GDM1 (cell line): ENCODE results near the gene EME1.
A peak's percentile ranks its signal among the peaks of the same experiment; 100 is the strongest.
"Not testable (repeated sequence)": the region's sequence is repeated elsewhere in the genome, so short reads cannot be mapped to it uniquely, and the experiment has no call there.

Experiments used
- DNase-seq: peaks from one replicate; lab custom pipeline; 2025; lab: John Stamatoyannopoulos, UW

The EME1 gene

GRCh38 chr17:50394711-50395110 is 21.7 kb downstream of the EME1 start:
- no peak for DNase-seq

- no peak for DNase-seq
Measured at GRCh38 chr17:50396261-50397110, 23.5 kb downstream of the EME1 start.

DNA sequence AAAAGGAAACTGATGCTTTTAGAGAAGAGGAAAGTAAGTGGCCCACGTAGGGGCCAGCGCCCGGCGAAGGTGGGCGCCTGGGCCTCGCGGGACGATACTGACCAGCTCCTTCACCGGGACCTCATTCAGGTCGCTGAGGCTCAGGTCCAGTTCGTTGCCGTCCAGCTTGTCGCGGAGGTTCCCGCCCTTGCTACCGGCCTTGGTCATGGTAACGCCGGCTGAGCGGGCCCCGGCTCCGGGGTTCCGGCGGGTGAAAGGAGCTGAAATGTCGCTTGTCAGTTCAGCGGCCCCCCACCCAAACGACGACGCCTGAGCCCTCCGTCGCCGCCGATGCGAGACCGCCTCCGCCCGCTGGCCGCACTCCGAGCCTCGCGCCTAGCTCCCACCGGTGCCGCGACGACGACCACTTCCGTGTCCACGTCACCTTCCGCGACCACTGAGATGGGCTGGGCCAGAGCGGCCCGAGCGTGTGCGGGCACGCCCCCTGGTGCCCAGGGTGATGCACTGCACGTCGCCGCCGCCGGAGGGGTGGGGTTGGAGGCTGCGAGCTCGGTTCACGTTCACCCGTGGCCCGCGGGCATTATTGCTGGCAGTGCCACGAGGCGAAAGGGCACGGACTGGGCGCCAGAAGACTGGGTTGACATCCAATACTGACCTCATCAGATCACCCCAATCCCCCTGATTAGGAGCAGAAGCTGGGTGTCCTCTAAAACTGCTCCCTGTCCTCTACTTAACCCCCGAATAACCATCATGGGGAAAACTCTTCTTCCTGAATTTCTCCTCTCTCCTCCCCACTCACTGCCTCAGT is 24.3 kb downstream of the EME1 start, which contains the start of gene LRRC59:
Gene LRRC59 (minus strand): TSS at position 413 of the 808 bp plus-strand sequence. CDS start 206 bp downstream, at position 207.
- peak; percentile 80 for DNase-seq

DNA sequence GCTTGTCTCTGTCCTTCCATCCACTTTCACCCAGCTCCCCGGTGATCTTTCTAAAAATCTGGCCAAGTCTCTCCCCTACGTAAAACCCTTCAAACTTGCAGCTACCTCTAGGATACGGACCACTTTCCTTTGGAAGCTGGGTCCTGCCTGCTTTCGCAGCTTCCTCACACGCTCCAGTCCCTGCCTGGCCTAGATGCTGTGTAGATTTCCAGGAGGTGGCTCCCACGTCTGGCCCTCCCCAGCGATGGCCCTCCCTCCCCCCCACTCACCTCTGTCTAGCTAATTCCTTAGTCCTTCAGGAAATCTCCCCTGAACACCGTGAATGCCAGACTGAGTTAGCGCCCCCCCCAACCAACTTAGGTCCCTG is 24.9 kb downstream of the EME1 start:
- DNase-seq, result no peak

DNA sequence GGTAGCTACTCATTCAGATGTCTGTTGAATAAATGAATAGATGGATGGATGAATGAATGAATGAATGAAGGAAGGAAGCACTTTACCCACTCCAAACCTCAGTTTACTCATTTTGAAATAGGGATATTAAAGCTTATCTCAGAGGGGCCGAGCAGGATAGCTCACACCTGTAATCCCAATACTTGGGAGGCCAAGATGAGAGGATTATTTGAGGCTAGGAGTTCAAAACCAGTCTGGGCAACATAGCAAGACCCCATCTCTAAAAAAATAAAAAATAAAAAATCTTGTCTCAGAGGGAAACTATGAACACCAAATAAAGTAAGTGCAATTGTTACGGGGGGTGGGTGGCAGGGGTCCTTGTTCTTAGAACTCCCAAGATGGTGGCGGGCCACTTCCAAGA is 25.6 kb downstream of the EME1 start:
- not testable (repeated sequence) for DNase-seq

GRCh38 chr17:50399591-50399990 is 26.6 kb downstream of the EME1 start:
- DNase-seq, result not testable (repeated sequence)

DNA sequence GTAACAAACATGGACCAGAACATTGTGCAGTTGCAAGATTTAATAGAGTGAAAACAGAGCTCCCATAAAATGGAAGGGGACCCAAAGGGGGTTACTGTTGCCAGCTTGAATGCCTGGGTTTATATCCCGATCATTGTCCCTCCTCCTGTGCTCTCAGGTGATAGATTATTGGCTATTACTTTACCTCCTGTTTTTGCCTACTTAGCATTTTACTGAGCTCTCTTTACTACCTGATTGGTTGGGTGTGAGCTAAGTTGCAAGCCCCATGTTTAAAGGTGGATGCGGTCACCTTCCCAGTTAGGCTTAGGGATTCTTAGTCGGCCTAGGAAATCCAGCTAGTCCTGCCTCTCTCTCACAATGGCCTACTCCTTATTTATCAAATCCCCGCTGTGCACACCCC is 32.3 kb downstream of the EME1 start:
- DNase-seq, result not testable (repeated sequence)

- no peak for DNase-seq
Measured at GRCh38 chr17:50406578-50406977, 33.5 kb downstream of the EME1 start.

GRCh38 chr17:50407921-50408320 is 34.9 kb downstream of the EME1 start:
- DNase-seq, result no peak

- no peak for DNase-seq
Measured at GRCh38 chr17:50412188-50412732, 39.2 kb downstream of the EME1 start.

DNA sequence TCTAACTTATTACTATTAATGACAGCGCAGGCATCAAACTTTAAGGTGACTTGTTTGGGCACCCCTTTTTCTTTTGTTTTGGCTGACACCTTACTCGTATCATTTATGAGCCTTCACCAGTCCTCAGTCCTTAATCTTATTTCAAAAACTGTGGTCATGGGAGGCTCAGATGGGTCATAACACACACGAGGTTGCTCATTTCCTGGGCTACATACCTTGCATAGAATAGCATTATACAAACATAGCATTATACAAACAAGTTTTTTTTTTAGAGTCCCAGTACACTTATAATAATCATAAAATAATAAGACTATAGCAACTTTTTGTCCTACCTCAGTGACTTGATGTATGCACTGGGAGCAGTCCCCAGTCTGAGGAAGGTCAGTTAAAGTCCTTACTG is 41.8 kb downstream of the EME1 start:
- no peak for DNase-seq

DNA sequence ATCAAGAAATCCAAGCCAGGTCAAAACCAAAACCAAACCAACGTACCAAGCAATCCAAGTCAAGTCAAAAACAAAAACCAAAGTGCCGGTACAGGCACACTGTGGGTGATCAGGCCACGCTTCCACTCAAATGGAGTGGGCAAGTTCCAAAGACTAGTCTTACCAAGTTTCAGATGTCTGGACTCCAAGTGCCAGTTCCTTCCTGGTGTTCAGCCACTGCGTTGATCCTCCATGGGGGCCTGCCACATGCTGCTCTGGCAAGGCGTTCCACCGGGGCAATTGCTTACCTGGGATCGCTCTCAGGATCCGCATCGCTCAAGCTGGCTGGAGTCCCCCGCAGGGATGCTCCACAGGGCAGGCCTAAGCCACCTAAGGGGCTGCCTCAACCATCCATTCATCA is 46.5 kb downstream of the EME1 start:
- not testable (repeated sequence) for DNase-seq

DNA sequence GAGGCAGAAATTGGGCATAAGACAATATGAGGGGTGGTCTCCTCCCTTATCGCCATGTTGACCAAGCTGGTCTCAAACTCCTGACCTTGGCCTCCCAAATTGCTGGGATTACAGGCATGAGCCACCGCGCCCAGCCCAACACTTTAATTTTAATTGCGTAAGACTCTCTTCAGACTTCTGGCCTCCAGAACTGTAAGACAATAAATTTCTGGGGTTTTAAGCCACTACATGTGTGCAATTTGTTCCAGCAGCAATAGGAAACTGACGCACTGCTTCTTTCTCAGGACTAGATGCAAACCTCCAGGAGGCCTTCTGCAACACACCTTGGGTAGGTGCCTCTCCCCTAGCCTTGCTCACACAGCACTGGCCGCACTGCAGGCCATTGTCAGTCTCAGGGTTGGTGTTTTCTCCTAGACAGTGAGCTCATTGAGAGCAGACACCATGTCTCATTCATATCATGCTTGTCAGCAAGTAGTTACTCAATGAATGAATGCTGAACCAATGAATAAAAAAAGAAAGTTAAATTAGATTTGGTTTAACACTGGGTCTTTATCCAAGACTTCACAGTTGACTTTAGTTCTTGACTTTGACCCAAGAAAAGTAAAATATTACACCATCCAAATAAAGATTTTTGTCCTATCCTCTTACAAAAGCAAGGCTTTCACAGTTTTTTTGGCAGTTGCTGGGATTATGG is 47.5 kb downstream of the EME1 start:
- no peak for DNase-seq

DNA sequence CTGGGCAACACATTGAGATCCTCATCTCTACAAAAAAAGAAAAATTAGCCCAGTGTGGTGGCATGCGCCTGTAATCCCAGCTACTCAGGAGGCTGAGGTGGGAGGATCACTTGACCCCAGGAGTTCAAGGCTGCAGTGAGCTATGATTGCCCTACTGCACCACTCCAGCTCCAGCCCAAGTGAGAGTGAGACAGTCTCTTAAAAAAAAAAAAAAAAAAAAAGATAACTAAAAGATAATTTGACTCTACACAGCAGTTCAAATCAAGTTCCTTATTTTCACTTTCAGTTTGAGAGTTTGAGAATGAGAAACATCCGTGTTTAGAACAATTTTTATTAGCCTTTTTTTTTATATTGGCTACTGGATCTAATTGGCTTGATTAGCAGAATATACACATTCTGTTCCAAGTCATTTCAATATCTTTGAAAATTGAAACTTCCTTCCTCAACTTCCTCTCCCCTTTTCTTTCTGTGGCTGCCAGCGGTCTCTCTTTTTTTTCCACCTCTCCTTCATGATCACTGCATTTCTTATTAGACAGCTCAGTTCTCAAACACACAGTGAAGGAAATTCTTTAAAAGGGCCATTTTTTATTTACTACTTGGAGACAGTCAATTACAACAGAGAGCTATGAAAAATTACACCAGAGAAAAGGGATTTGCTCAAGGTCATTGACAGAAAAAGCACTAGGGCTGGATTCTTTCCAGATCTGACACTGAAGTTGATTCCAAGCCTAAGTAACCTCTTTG is 48.5 kb downstream of the EME1 start:
- DNase-seq, result no peak

- no peak for DNase-seq
Measured at GRCh38 chr17:50422738-50423137, 49.7 kb downstream of the EME1 start.

- peak; percentile 30 for DNase-seq
Measured at GRCh38 chr17:50423553-50424159, 50.6 kb downstream of the EME1 start.

DNA sequence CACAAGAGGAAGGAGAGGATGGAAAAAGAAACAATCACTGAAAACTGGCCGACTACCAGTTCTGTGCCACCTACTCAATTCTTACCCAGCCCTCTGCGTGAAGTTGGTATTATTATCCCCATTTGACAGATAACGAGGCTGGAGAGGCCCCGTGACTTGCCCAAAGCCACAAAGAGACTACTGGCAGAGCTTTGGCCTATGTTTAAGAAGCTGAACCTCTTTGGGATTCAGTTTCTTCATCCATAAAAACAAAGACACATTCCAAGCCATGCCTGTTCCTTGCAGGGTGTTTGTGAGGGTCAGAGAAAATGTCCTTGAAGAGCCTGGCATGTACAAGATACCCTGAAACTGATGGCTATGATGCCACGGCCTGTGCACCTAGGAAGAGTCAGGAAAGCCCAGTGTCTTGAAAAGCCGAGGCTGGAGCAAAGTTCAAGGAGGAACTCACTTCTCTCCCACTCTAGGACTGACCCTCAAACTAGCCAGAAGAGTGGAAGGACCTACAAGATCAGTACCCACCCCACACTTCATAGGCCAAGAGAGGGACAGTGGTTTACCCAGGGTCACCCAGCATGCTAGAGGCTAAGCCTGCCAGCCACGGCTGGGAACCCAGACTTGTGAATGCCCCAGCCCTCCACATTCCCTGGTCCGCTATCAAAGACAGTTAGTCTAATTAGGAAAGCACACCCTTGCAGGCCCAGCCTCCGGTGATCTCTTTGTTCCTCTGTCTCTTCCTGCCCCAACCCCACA is 51.4 kb downstream of the EME1 start:
- no peak for DNase-seq

GRCh38 chr17:50424996-50425681 is 52.1 kb downstream of the EME1 start:
- DNase-seq, result no peak

- DNase-seq, result peak; percentile 58
Measured at GRCh38 chr17:50425682-50426471, 52.8 kb downstream of the EME1 start, which contains the start of gene ACSF2. TSS of gene ACSF2 (plus strand) at chr17:50426218. CDS start at chr17:50426262, 44 bp downstream.
